ENCODE data around the gene SPDYE16.
"Not testable (repeated sequence)": the region's sequence is repeated elsewhere in the genome, so short reads cannot be mapped to it uniquely, and the experiment has no call there.

Gene SPDYE16, protein sequence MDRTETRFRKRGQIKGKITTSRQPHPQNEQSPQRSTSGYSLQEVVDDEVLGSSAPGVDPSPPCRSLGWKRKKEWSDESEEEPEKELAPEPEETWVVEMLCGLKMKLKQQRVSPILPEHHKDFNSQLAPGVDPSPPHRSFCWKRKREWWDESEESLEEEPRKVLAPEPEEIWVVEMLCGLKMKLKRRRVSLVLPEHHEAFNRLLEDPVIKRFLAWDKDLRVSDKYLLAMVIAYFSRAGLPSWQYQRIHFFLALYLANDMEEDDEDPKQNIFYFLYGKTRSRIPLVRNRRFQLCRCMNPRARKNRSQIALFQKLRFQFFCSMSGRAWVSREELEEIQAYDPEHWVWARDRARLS

GRCh38 chr7:76543197-76543596 is at the start of gene SPDYE16:
Gene SPDYE16, minus strand, starts transcription at chr7:76543297. Its CDS starts 1,838 bp downstream, at chr7:76541459.
- not testable (repeated sequence) for H3K27ac ChIP-seq, H3K4me3 ChIP-seq

GRCh38 chr7:76592694-76593093 is 49.6 kb upstream of the SPDYE16 start:
- H3K4me3 ChIP-seq, H3K27ac ChIP-seq: not testable (repeated sequence)

DNA sequence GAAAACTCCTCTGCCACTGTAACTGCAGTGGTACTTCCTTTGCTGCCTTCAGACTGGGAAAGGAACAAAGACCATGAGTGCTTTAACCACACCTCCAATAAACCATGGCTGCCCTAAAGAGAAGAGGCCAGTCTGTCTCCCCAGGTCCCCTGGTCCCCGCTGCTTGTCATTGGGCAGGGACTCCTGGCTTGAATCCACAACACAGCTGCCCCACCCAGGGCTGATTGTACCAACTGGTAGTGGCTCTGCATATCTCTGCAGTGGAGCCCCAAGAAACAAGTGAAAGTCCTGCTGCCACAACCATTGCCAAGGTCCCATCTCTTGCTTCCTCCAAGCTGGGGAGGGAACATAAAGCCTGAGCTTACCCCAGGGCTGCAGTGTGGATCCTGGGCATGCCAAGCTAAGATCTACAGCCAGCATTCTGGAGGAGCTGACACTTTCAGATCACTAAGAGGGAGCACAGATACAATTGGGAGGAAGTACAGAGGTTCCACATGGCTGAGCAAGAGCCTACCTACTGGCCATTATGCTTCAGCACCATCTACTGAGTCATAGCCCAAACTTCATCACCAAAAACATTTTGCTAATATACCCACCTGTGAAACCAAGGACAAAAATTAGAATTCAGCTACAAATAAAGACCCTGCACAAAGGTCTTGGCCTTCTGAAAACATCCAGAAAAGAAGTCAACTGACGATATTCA is 48.7 kb upstream of the SPDYE16 start:
- H3K27ac ChIP-seq, H3K4me3 ChIP-seq: not testable (repeated sequence)

DNA sequence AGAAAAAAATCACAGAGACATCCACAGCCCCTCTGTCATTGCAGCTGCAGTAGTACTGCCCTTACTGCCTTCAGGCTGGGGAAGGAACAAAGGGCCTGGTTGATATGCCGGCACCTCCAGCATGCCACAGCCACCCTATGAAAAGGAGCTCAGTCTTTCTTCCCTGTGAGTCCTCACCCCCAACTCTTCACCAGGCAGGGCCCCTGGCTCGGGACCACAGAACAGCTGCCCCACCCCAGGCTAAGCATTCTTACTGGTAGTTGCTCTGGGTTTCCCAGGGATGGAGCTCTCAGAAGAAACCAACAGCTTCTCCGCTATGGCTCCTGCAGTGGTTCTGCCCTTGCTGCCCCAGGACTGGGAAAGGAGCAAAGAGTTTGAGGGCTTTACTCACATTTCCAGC is 47.9 kb upstream of the SPDYE16 start:
- not testable (repeated sequence) for H3K27ac ChIP-seq, H3K4me3 ChIP-seq

DNA sequence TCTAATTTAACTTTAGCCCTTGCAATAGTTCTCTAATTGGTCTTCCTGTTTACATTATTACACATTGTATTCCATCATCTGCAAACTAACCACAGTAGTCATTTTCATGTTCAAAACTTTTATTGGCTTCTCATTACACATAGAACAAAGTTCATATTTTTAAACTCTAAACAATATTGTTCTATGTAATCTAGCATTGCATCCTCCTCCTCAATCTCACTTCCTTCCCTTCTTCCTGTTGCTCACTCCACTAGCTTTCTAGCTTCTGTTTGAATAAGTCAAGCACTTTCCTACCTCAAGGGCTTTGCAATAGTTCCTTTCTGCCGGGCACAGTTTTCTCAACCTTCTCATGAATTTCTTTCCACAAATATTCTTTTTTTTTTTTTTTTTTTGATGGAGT is 45.5 kb upstream of the SPDYE16 start:
- not testable (repeated sequence) for H3K27ac ChIP-seq, H3K4me3 ChIP-seq

DNA sequence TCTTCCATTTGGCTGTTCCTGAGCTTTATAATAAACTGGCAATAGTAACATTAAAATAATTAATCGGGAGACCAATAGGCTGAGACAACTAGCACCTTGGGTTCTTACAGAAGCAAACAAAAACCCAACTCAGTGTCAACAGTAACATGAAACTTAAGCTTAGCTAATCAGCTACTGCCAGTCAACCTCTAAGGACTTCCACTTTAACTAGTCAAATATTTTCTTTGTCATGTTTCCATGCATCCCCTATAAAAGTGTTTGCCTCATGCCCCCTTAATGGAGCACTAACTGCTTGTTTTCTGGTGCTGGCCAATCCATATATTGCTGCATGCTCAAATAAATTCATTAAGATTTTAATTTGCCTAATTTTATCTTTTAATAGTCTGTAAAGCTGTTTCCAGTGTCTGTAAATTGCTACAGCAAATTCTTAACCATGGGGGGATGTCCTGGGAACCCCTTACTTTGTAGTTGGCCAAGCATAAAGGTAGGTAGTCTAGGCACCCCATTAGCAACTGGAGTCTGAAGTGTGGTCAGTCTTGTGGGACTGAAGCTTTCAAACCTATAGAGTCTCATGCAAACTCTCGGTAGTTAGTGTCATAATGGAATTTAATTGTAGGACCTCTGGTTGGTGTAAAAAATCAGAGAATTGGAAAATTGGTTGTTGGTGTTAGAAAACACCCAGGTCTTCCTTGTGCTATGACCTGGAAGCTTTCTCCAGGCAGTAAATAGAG is 43.7 kb upstream of the SPDYE16 start:
- H3K4me3 ChIP-seq, H3K27ac ChIP-seq: not testable (repeated sequence)

- not testable (repeated sequence) for H3K4me3 ChIP-seq
- H3K27ac ChIP-seq, result peak overlapping the region in 17 of 21 experiments; percentile 43 to 87 (median 72)
Observed at GRCh38 chr7:76583636-76584281, 40.7 kb upstream of the SPDYE16 start.

- H3K27ac ChIP-seq, result peak overlapping the region in 17 of 21 experiments; percentile 43 to 87 (median 70)
- H3K4me3 ChIP-seq, result not testable (repeated sequence)
Observed at GRCh38 chr7:76582848-76583631, 39.9 kb upstream of the SPDYE16 start.

GRCh38 chr7:76575919-76576655 is 33.0 kb upstream of the SPDYE16 start:
- H3K4me3 ChIP-seq, H3K27ac ChIP-seq: not testable (repeated sequence)

DNA sequence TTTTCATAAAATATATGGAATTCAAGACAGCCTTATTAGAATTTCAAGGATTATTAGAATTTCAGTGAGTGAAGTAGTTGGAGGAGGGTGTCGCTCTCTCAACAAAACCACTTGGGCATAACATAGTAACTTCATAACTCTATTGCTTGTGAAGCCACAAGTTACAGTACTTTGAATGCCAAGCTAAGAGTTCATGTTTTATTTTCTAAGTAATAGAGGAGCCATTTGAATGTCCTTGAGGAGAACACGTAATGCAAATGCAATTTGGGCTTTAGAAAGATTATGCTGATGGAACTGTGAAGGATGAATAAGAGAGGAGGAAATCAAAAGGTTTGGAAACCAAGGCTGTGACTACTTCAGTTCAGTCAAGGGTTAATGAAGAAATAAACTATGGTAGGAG is 32.3 kb upstream of the SPDYE16 start:
- not testable (repeated sequence) for H3K4me3 ChIP-seq, H3K27ac ChIP-seq

GRCh38 chr7:76572296-76572695 is 29.2 kb upstream of the SPDYE16 start:
- not testable (repeated sequence) for H3K4me3 ChIP-seq
- H3K27ac ChIP-seq, result peak overlapping the region in 1 of 21 experiments; percentile 26

DNA sequence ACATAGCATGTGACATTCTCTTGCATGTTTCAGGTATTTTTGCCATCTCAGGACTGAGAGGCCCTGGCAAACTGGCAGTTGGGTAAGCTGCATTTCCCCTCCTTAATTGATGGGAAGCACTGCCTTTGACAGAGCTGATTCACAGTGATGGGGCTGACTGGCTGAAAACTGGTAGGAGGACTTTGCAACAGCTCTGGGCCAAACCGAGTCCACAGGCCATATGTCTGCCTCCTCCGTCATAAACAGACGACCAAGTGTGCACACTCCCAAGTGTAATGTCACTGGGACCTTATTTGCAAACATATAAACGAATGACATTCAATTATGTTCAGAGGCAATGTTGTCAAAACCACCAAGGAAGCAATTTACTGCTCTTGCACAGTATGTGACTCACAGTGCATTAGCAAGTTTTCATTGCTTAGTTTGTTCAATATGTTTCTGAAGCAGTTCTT is 27.3 kb upstream of the SPDYE16 start:
- peak overlapping the region in 2 of 21 experiments; percentile 7 to 42 for H3K27ac ChIP-seq

GRCh38 chr7:76568742-76569141 is 25.6 kb upstream of the SPDYE16 start:
- H3K4me3 ChIP-seq, H3K27ac ChIP-seq: not testable (repeated sequence)

More for the DNA sequence above, 27.3 kb upstream of the SPDYE16 start:
- H3K4me3 ChIP-seq, result not testable (repeated sequence)

DNA sequence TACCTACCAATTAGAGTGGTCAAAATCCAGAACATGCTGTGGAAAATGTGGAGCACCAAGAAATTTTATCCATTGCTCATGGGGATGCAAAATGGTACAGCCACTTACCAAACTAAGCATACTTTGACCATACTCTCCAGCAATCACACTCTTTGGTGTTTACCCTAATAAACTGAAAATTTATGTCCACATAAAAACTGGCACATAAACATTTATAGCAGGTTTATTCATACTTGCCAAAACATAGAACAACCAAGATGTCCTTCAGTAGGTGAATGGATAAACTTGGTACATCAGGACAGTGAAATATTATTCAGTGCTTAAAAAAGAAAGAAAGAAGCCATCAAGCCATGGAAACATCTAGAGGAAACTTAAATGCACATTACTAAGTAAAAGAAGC is 24.7 kb upstream of the SPDYE16 start:
- not testable (repeated sequence) for H3K27ac ChIP-seq, H3K4me3 ChIP-seq

DNA sequence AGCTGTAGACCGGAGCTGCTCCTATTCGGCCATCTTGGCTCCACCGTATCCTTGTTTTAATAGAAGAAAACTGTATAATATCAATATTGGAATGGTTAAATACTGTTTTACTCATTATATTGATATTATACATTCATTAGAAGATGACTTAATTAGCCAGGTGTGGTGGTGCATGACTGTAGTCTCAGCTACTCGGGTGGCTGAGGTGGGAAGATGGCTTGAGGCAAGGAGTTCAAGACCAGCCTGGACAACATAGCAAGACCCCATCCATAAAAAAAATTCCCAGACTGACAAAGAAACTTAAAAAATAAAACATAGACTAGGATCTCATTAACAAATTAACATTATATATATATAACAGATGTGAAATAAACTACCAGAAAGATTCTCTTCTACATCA is 24.2 kb upstream of the SPDYE16 start:
- not testable (repeated sequence) for H3K4me3 ChIP-seq, H3K27ac ChIP-seq

DNA sequence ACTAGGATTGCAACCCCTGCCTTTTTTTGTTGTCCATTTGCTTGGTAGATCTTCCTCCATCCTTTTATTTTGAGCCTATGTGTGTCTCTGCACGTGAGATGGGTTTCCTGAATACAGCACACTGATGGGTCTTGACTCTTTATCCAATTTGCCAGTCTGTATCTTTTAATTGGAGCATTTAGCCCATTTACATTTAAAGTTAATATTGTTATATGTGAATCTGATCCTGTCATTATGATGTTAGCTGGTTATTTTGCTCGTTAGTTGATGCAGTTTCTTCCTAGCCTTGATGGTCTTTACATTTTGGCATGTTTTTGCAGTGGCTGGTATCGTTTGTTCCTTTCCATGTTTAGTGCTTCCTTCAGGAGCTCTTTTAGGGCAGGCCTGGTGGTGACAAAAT is 21.9 kb upstream of the SPDYE16 start:
- H3K27ac ChIP-seq, H3K4me3 ChIP-seq: not testable (repeated sequence)

DNA sequence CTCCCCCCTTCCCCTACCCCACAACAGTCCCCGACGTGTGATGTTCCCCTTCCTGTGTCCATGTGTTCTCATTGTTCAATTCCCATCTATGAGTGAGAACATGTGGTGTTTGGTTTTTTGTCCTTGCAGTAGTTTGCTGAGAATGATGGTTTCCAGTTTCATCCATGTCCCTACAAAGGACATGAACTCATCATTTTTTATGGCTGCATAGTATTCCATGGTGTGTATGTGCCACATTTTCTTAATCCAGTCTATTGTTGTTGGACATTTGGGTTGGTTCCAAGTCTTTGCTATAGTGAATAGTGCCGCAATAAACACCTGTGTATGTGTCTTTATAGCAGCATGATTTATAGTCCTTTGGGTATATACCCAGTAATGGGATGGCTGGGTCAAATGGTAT is 18.2 kb upstream of the SPDYE16 start:
- H3K27ac ChIP-seq, H3K4me3 ChIP-seq: not testable (repeated sequence)

- H3K27ac ChIP-seq, result not testable (repeated sequence)
Observed at GRCh38 chr7:76560157-76560556, 17.1 kb upstream of the SPDYE16 start.

GRCh38 chr7:76559685-76560084 is 16.6 kb upstream of the SPDYE16 start:
- not testable (repeated sequence) for H3K27ac ChIP-seq, H3K4me3 ChIP-seq

More at GRCh38 chr7:76560157-76560556, 17.1 kb upstream of the SPDYE16 start:
- H3K4me3 ChIP-seq, result not testable (repeated sequence)

All from skin epidermis (tissue), 12 donors.